H9 (cell line): Measurements from ENCODE around the gene NPTXR. TPM values are rescaled to one million over a fixed set of nuclear protein-coding genes. Genes with fewer than 3 reads are reported as not detected.

Experiments
- DNase-seq: peaks from one replicate; pipeline ENCODE4 v3.0.0-alpha.2; 2017
- H2AFZ ChIP-seq: one replicate; pipeline ENCODE4 v1.6.1; 2013; ENCODE audit warnings: mild to moderate bottlenecking, low read length, control low read depth, moderate library complexity
- H2AK5ac ChIP-seq: 2 replicates; pipeline ENCODE4 v1.6.1; 2013; ENCODE audit warnings: low read length, control low read depth, mixed read lengths; ENCODE audit not compliant: insufficient read length
- H2BK120ac ChIP-seq: one replicate; pipeline ENCODE4 v1.6.1; 2013; ENCODE audit warnings: low read depth, mild to moderate bottlenecking, low read length, control low read depth, inconsistent platforms; ENCODE audit not compliant: poor library complexity, severe bottlenecking
- H2BK12ac ChIP-seq: 2 replicates; pipeline ENCODE4 v1.6.1; 2013; ENCODE audit warnings: low read length, control low read depth, mixed read lengths, low read depth; ENCODE audit not compliant: insufficient read length
- H2BK15ac ChIP-seq: 2 replicates; pipeline ENCODE4 v1.6.1; 2013; ENCODE audit warnings: low read depth, low read length, control low read depth
- H2BK20ac ChIP-seq: one replicate; pipeline ENCODE4 v1.6.1; 2013; ENCODE audit warnings: low read depth, mild to moderate bottlenecking, low read length, control low read depth, inconsistent platforms; ENCODE audit not compliant: poor library complexity, severe bottlenecking
- H2BK5ac ChIP-seq: 2 replicates; pipeline ENCODE4 v1.6.1; 2013; ENCODE audit warnings: low read length, control low read depth, mixed read lengths; ENCODE audit not compliant: insufficient read length
- H3K14ac ChIP-seq: 2 replicates; pipeline ENCODE4 v1.6.1; 2013; ENCODE audit warnings: low read length, control low read depth; ENCODE audit not compliant: insufficient read depth
- H3K18ac ChIP-seq: 2 replicates; pipeline ENCODE4 v1.6.1; 2013; ENCODE audit warnings: low read depth, mild to moderate bottlenecking, mixed read lengths, low read length, control low read depth; ENCODE audit not compliant: insufficient read length
- H3K23ac ChIP-seq: 2 replicates; pipeline ENCODE4 v1.6.1; 2013; ENCODE audit warnings: low read length, control low read depth, mixed read lengths, low read depth; ENCODE audit not compliant: insufficient read length
- H3K23me2 ChIP-seq: 2 replicates; pipeline ENCODE4 v1.6.1; 2013; ENCODE audit warnings: low read depth, mild to moderate bottlenecking, mixed read lengths, low read length, control low read depth; ENCODE audit not compliant: insufficient read length, poor library complexity, severe bottlenecking
- H3K27ac ChIP-seq: 2 replicates; pipeline ENCODE4 v1.5.1; 2013; ENCODE audit warnings: low read length, control low read depth, mixed read lengths, low read depth; ENCODE audit not compliant: insufficient read length
- H3K27me3 ChIP-seq: 2 replicates; pipeline ENCODE4 v1.6.1; 2013; ENCODE audit warnings: low read length, control low read depth, inconsistent platforms; ENCODE audit not compliant: insufficient read depth
- H3K4ac ChIP-seq: 2 replicates; pipeline ENCODE4 v1.6.1; 2013; ENCODE audit warnings: low read depth, mild to moderate bottlenecking, control low read depth, inconsistent platforms, low read length, moderate library complexity
- H3K4me1 ChIP-seq: 2 replicates; pipeline ENCODE4 v1.6.1; 2013; ENCODE audit warnings: low read length, control low read depth, inconsistent platforms; ENCODE audit not compliant: insufficient read depth
- H3K4me2 ChIP-seq: 2 replicates; pipeline ENCODE4 v1.6.1; 2013; ENCODE audit warnings: low read length, control low read depth, mixed read lengths; ENCODE audit not compliant: insufficient read length, insufficient read depth
- H3K56ac ChIP-seq: 2 replicates; pipeline ENCODE4 v1.6.1; 2013; ENCODE audit warnings: low read depth, mild to moderate bottlenecking, mixed read lengths, low read length, control low read depth; ENCODE audit not compliant: insufficient read length
- H3K79me1 ChIP-seq: 2 replicates; pipeline ENCODE4 v1.6.1; 2013; ENCODE audit warnings: low read depth, mild to moderate bottlenecking, moderate library complexity, low read length, control low read depth, inconsistent platforms; ENCODE audit not compliant: insufficient read depth, poor library complexity, severe bottlenecking
- H3K79me2 ChIP-seq: 2 replicates; pipeline ENCODE4 v1.6.1; 2013; ENCODE audit warnings: low read length, control low read depth, inconsistent platforms; ENCODE audit not compliant: insufficient read depth
- H3K9ac ChIP-seq: 2 replicates; pipeline ENCODE4 v1.6.1; 2013; ENCODE audit warnings: low read length, control low read depth, mixed read lengths; ENCODE audit not compliant: insufficient read length; ENCODE audit errors: extremely low read depth
- H3K9me3 ChIP-seq: one replicate; pipeline ENCODE4 v1.6.1; 2013; ENCODE audit warnings: low read depth, low read length, inconsistent platforms; ENCODE audit not compliant: control insufficient read depth
- H3T11ph ChIP-seq: one replicate; pipeline ENCODE4 v1.6.1; 2013; ENCODE audit warnings: mild to moderate bottlenecking, low read length, control low read depth, inconsistent platforms
- H4K20me1 ChIP-seq: one replicate; pipeline ENCODE4 v1.6.1; 2013; ENCODE audit not compliant: control insufficient read depth, insufficient read length, insufficient read depth
- H4K5ac ChIP-seq: 2 replicates; pipeline ENCODE4 v1.6.1; 2013; ENCODE audit warnings: low read depth, mild to moderate bottlenecking, mixed read lengths, low read length, control low read depth; ENCODE audit not compliant: insufficient read length
- H4K8ac ChIP-seq: replicated peaks from 2 replicates; pipeline ENCODE4 v1.6.1; 2013; ENCODE audit warnings: low read length, control low read depth, mixed read lengths, low read depth; ENCODE audit not compliant: insufficient read length
- H4K91ac ChIP-seq: 2 replicates; pipeline ENCODE4 v1.6.1; 2013; ENCODE audit warnings: low read depth, mild to moderate bottlenecking, moderate library complexity, mixed read lengths, low read length, control low read depth; ENCODE audit not compliant: insufficient read length
- H3K27ac Mint-ChIP-seq, 3 experiments: 2 replicates in 2 of 3; 3 replicates in 1 of 3; pipeline ENCODE4 v1.8.0; 2020 to 2021; ENCODE audit warnings: mixed read lengths in 3 of 3, mild to moderate bottlenecking in 1 of 3, moderate library complexity in 1 of 3
- H3K27me3 Mint-ChIP-seq: 2 replicates; pipeline ENCODE4 v1.8.0; 2021; ENCODE audit warnings: low read depth, mild to moderate bottlenecking, moderate library complexity, mixed read lengths
- H3K36me3 Mint-ChIP-seq, 3 experiments: 2 replicates in 2 of 3; 3 replicates in 1 of 3; pipeline ENCODE4 v1.8.0; 2020 to 2021; ENCODE audit warnings: low read depth in 3 of 3, mixed read lengths in 3 of 3; ENCODE audit not compliant: insufficient read depth in 1 of 3
- H3K4me1 Mint-ChIP-seq, 2 experiments: 2 replicates each; pipeline ENCODE4 v1.8.0; 2020; ENCODE audit warnings: mixed read lengths in 2 of 2
- H3K4me3 Mint-ChIP-seq, 2 experiments: 2 replicates in 1 of 2; 3 replicates in 1 of 2; pipeline ENCODE4 v1.8.0; 2020 to 2021; ENCODE audit warnings: mild to moderate bottlenecking in 2 of 2, mixed read lengths in 2 of 2, moderate library complexity in 1 of 2
- H3K9me3 Mint-ChIP-seq, 2 experiments: 2 replicates in 1 of 2; 3 replicates in 1 of 2; pipeline ENCODE4 v1.8.0; 2020; ENCODE audit warnings: mild to moderate bottlenecking in 2 of 2, mixed read lengths in 2 of 2, moderate library complexity in 1 of 2
- WGBS: extraction: QIAGEN DNeasy Blood & Tissue Kit; methylation state at CpG from one replicate; pipeline ENCODE4 v1.1.7; 2013; ENCODE audit warnings: missing lambda C conversion rate, low lambda C conversion rate, mixed read lengths; ENCODE audit not compliant: insufficient read length; ENCODE audit errors: extremely low coverage; 5-methylcytosine and 5-hydroxymethylcytosine counted together
- total RNA-seq: library from RNA; stranded (reverse); gene quantifications from 2 replicates; pipeline ENCODE4 v1.2.1, GENCODE V29; 2021
- TF ChIP-seq, protein P1 (sequence below): fragments of 200-600 bp; sonication (generic); conservative IDR thresholded peaks from 3 replicates; pipeline ENCODE4 v1.8.0; 2021; ENCODE audit warnings: antibody characterized with exemption, mild to moderate bottlenecking

Gene NPTXR
- total RNA-seq, 1 experiment from 2014 or later, result 8.1 TPM

- Histone ChIP-seq H3K79me2 (no peaks in the 10 kb centered on the region), H3K4me1 (peaks cover 5% of the 10 kb centered on the region; the same call in 1 of the 2 replicates), H3K9me3 (no peaks in the 10 kb centered on the region), H3K18ac (no peak overlapping the region), H2AK5ac (no peak overlapping the region), H3K79me1 (no peaks in the 10 kb centered on the region), H3K27ac (no peak overlapping the region), H4K20me1 (no peaks in the 10 kb centered on the region), H3K23me2 (no peaks in the 10 kb centered on the region), H2BK5ac (no peak overlapping the region), H3K56ac (no peak overlapping the region), H3K14ac (no peak overlapping the region), H2BK12ac (no peak overlapping the region), H2BK15ac (no peak overlapping the region), H3K4me2 (no peak overlapping the region), H3K27me3 (no peaks in the 10 kb centered on the region), H2BK20ac (no peak overlapping the region), H4K5ac (no peak overlapping the region), H2AFZ (no peak overlapping the region), H2BK120ac (no peak overlapping the region), H3T11ph (no peak overlapping the region), H4K91ac (no peak overlapping the region), H3K9ac (no peak overlapping the region), H4K8ac (no peak overlapping the region), H3K4ac (no peak overlapping the region), H3K23ac (no peak overlapping the region)
- no peak overlapping the region for H3K4me3 Mint-ChIP-seq
- DNase-seq, result no peak
- H3K36me3 Mint-ChIP-seq, result no peaks in the 10 kb centered on the region
- H3K27ac Mint-ChIP-seq, result no peak overlapping the region
- TF ChIP-seq, protein P1, sequence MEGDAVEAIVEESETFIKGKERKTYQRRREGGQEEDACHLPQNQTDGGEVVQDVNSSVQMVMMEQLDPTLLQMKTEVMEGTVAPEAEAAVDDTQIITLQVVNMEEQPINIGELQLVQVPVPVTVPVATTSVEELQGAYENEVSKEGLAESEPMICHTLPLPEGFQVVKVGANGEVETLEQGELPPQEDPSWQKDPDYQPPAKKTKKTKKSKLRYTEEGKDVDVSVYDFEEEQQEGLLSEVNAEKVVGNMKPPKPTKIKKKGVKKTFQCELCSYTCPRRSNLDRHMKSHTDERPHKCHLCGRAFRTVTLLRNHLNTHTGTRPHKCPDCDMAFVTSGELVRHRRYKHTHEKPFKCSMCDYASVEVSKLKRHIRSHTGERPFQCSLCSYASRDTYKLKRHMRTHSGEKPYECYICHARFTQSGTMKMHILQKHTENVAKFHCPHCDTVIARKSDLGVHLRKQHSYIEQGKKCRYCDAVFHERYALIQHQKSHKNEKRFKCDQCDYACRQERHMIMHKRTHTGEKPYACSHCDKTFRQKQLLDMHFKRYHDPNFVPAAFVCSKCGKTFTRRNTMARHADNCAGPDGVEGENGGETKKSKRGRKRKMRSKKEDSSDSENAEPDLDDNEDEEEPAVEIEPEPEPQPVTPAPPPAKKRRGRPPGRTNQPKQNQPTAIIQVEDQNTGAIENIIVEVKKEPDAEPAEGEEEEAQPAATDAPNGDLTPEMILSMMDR, result no peak
- no CpG with 5 or more reads among the region's 5 CpGs for WGBS
- H3K4me1 Mint-ChIP-seq, result peaks cover 10 to 13% of the 10 kb centered on the region in 2 experiments
- peaks cover 34% of the 10 kb centered on the region for H3K27me3 Mint-ChIP-seq
- no peaks in the 10 kb centered on the region for H3K9me3 Mint-ChIP-seq
Measured at GRCh38 chr22:38879961-38880360, 36.1 kb upstream of the NPTXR start.
